ENCODE results near the gene RHOD. TPM values are rescaled to one million over a fixed set of nuclear protein-coding genes. Genes with fewer than 3 reads are reported as not detected.

RHOD gene
- total and polyA plus RNA-seq, 2 of the 8 experiments (the other 6 are each of a cell fraction or from before 2014, with no cell fraction given), result 12.1 to 17.6 TPM

GRCh38 chr11:67045314-67045713 is 11.3 kb upstream of the RHOD start:
- TF ChIP-seq KDM1A (IDR thresholded peaks at IDR 0.05; ENCODE audit: borderline replicate concordance, low read length) (peak; percentile 34; the same call in 1 of the 2 replicates), RFX5 (IDR thresholded peaks at IDR 0.05; ENCODE audit: borderline replicate concordance, low read depth, low read length) (no peak)
- 86% methylated on average over 14 of the region's 14 CpGs; no CpG with 5 or more reads in 1 of the 2 experiments for WGBS, 2 experiments (ENCODE audit: extremely low coverage in 1 of 2, insufficient coverage in 1 of 2, insufficient read length in 1 of 2, insufficient replicate concordance in 2 of 2, low coverage in 1 of 2, low lambda C conversion rate in 2 of 2, missing lambda C conversion rate in 1 of 2)
- H3K4me1 ChIP-seq (replicated peaks in 1 of 4; ENCODE audit: control insufficient read depth in 3 of 4, insufficient read depth in 4 of 4, low read length in 3 of 4), result no peaks in the 10 kb centered on the region
- no peaks in the 10 kb centered on the region for H3K79me1 ChIP-seq (ENCODE audit: low read depth, low read length)
- H3K56ac ChIP-seq (replicated peaks; ENCODE audit: insufficient read length, low read depth, low read length), result no peak overlapping the region
- H3K4me3 ChIP-seq (ENCODE audit: extremely low read depth in 1 of 4, insufficient read depth in 2 of 4, low read depth in 3 of 4, low read length in 4 of 4), result no peak overlapping the region
- H3K23me2 ChIP-seq (ENCODE audit: low read depth, low read length), result no peaks in the 10 kb centered on the region
- H3K14ac ChIP-seq (ENCODE audit: insufficient read length), result no peak overlapping the region
- no peaks in the 10 kb centered on the region for H3K9me3 ChIP-seq (ENCODE audit: insufficient read depth in 2 of 2, low read depth in 1 of 2, low read length in 1 of 2)
- H2BK12ac ChIP-seq (ENCODE audit: low read depth, low read length), result no peak overlapping the region
- no peak overlapping the region for H4K5ac ChIP-seq (ENCODE audit: insufficient read length, low read depth, low read length)
- no peak overlapping the region for H2BK120ac ChIP-seq (replicated peaks; ENCODE audit: low read depth, low read length)
- H2BK15ac ChIP-seq (ENCODE audit: low read length), result no peak overlapping the region
- H3K18ac ChIP-seq (ENCODE audit: extremely low read depth, low read length), result no peak overlapping the region
- no peaks in the 10 kb centered on the region for H3K27me3 ChIP-seq (replicated peaks in 1 of 4; ENCODE audit: control insufficient read depth in 3 of 4, extremely low read depth in 1 of 4, insufficient read depth in 3 of 4, low read length in 3 of 4)
- H3K36me3 ChIP-seq (ENCODE audit: control insufficient read depth in 2 of 4, insufficient read depth in 4 of 4, low read length in 3 of 4), result no peaks in the 10 kb centered on the region
- no peak overlapping the region for H2AK5ac ChIP-seq (ENCODE audit: low read depth, low read length)
- H4K8ac ChIP-seq (ENCODE audit: extremely low read depth, insufficient read depth, low read length), result no peak overlapping the region
- no peak overlapping the region for H2BK20ac ChIP-seq (ENCODE audit: low read length)
- no peak overlapping the region for H3K9ac ChIP-seq (replicated peaks in 1 of 4; ENCODE audit: extremely low read depth in 1 of 4, low read depth in 3 of 4, low read length in 3 of 4)
- peaks cover 0 to 2% of the 10 kb centered on the region in 2 experiments for H4K20me1 ChIP-seq (replicated peaks in 1 of 2; ENCODE audit: control insufficient read depth in 1 of 2, insufficient read depth in 2 of 2, low read length in 2 of 2)
- H3K4ac ChIP-seq (replicated peaks; ENCODE audit: insufficient read length, low read depth, low read length), result no peak overlapping the region
- H3K23ac ChIP-seq (ENCODE audit: insufficient read length), result no peak overlapping the region
- no peak for DNase-seq (ENCODE audit: low read depth in 1 of 2, low spot score in 2 of 2)
- H2AFZ ChIP-seq (ENCODE audit: low read length), result no peak overlapping the region
- no peaks in the 10 kb centered on the region for H3K79me2 ChIP-seq (ENCODE audit: control insufficient read depth in 1 of 2, insufficient read depth in 2 of 2, low read length in 2 of 2)
- ChIA-PET POLR2A (ENCODE audit: partially characterized antibody) (no interaction called here), CTCF (ENCODE audit: partially characterized antibody) (interaction anchor here (7.0 kb wide), 1 partner anchor 8 kb away, joined by 69 read pairs; no protein-coding TSS in a partner anchor)
- no peak overlapping the region for H3K27ac ChIP-seq (ENCODE audit: low read depth, low read length)
- no peak overlapping the region for H2BK5ac ChIP-seq (ENCODE audit: low read depth, low read length)
- H4K91ac ChIP-seq (replicated peaks; ENCODE audit: insufficient read length, low read length), result no peak overlapping the region
- no peak for FAIRE-seq
- no peak overlapping the region for H3K4me2 ChIP-seq (ENCODE audit: insufficient read depth in 1 of 2, low read depth in 2 of 2, low read length in 2 of 2)

Measured in H1 (cell line).